NCI-H748 (cell line): ENCODE results near the gene PAFAH1B1.

ENCODE experiments used
- DNase-seq: peaks from one replicate; lab custom pipeline; 2025; ENCODE audit not compliant: unreplicated experiment; lab: John Stamatoyannopoulos, UW

The PAFAH1B1 gene

GRCh38 chr17:2713881-2714280 is 120.4 kb downstream of the PAFAH1B1 start:
- DNase-seq: no peak

- no peak for DNase-seq
These were observed 123.2 kb downstream of the PAFAH1B1 start for GRCh38 chr17:2716649-2717048.

- DNase-seq: no peak
These were observed 124.9 kb downstream of the PAFAH1B1 start for GRCh38 chr17:2718150-2718938.

- no peak for DNase-seq
These were observed 126.4 kb downstream of the PAFAH1B1 start for GRCh38 chr17:2719861-2720260.

GRCh38 chr17:2721603-2722002 is 128.1 kb downstream of the PAFAH1B1 start:
- DNase-seq: no peak

GRCh38 chr17:2722611-2723010 is 129.2 kb downstream of the PAFAH1B1 start:
- DNase-seq: no peak

- no peak for DNase-seq
These were observed 130.1 kb downstream of the PAFAH1B1 start for GRCh38 chr17:2723505-2723996.

GRCh38 chr17:2723997-2724783 is 130.7 kb downstream of the PAFAH1B1 start:
- no peak for DNase-seq

GRCh38 chr17:2724784-2725164 is 131.3 kb downstream of the PAFAH1B1 start:
- DNase-seq: peak; percentile 64

- DNase-seq: no peak
These were observed 137.4 kb downstream of the PAFAH1B1 start for GRCh38 chr17:2730764-2731353.

- DNase-seq: no peak
These were observed 138.4 kb downstream of the PAFAH1B1 start for GRCh38 chr17:2731807-2732206.

GRCh38 chr17:2734939-2735338 is 141.5 kb downstream of the PAFAH1B1 start:
- peak; percentile 43 for DNase-seq
